HG02588 (cell line): Measurements from ENCODE around the gene PSPC1.

ENCODE experiments used
- ATAC-seq: cut with Tn5 transposase; IDR thresholded peaks from one replicate; pipeline ENCODE4 v1.9.1; 2021; ENCODE audit warnings: mild to moderate bottlenecking, moderate library complexity; ENCODE audit not compliant: unreplicated experiment

PSPC1 gene

GRCh38 chr13:19676168-19676567 lies 106.6 kb downstream of the PSPC1 start:
- ATAC-seq, result no peak

DNA sequence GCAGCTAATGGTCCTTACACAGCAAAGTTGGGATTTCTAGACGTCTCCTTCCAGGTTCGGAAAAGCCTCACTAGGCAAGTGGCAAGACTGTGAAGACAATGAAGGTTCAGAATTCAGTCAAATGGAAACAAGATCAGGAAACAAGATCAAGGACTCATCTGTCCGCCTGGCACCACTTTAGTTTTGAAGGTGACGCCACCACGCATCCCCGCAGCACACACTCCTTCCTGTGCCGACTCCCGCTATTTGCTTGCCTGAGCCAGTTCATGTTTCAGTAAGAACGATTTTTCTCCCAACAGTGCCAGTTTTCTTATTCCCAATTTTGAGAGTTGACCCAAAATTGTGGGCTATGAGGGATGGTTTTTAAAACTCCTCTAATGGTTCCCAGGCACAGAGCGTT lies 107.8 kb downstream of the PSPC1 start:
- no peak for ATAC-seq

DNA sequence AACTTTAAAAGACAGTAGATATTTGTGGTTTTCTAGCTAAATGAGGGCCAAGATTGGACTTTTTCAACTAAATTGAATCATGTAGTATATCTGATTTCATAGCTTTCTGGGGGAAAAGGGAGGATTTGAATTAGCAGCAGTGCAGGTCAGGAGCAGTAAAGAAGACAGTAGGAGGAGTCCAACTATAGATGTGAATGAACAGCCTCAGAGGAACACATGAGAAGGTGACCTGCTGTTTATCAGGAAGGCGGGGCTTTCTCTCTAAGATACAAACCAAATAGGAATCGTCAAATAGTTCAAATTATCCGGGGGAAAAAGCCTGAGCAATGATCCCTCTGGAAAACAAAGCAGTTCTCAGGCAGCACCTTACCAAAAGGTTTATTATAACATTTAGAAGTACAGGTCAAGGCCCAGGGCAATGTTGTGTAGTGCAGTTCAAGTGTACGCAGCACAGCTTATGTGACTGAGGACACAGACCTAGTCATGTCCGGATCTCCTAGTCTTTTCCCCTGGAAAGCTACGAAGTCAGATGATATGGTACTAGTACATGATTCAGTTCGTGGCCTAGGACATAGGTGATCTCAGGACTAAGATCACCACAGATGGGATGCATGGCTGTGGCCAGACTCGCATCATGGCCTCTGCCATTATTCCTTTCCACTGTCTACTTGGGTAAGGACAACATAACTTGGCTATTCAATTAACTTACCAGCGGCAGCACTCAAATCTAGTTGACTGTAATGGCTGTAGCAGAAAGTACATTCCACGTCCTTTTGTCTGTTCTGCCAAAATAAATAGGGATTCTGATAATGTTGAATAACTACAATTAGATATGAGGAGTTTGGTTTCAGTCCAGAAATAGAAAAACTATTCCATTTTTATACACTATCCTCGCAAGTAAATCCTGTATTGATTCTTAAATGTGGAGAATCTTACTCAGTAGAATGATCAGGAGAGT lies 109.0 kb downstream of the PSPC1 start:
- ATAC-seq, result no peak

DNA sequence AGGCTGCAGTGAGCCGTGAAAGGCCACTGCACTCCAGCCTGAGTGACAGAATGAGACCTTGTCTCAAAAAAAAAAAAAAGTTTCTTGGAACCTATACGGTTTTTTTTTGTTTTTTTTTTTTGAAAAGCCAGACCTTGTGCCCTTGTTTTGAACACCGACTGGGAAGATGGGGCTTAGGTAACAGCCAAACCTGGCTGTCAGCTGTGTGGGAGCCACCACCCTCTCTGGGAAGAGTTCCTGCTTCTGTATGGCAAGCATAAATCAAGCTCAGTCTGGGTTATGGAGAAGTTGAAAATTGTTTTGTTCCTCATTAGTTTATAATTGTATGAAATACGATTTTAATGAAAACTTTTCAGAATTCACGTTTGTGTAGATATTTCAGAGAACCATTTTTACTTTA lies 109.8 kb downstream of the PSPC1 start:
- ATAC-seq, result no peak

- no peak for ATAC-seq
Observed at GRCh38 chr13:19670147-19670546, 112.6 kb downstream of the PSPC1 start.

- ATAC-seq, result no peak
Observed at GRCh38 chr13:19668778-19669177, 114.0 kb downstream of the PSPC1 start.

GRCh38 chr13:19665427-19665859 lies 117.3 kb downstream of the PSPC1 start:
- ATAC-seq, result no peak

DNA sequence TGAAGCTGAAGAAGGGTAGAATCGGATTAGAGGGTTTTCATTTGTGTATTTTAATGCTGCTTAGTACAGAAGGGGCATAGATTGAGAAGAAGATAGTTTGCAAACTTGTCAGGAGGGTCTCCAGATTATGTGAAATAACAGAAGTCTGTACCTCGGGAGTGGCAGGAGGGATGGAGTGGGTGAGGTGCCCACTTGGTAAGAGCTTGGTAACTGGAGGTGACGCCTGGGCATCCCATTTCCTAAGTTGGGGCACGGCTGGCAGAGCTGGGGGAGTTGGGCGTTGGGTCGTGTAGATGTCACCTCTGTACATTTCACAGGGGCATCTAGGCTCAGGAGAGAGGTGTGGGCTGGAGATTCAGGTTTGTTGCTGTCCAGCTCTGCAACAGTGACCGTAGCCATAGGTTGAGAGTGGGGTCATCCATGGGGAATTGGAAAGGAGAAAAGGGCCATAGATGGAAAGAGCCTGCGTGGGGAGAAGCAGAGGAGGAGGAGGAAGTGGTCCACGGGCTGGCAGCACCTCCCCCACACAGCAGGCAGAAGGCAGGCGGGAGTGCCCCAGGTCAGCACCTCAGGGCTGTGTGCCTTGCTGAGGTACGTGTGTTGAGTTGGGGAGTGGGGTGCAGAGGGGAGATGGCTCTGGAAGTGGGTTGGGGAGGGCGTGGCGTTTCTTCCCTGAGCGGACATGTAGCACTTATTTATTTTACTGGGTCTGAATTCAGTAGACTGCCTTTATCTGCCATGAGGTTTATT lies 118.1 kb downstream of the PSPC1 start:
- ATAC-seq, result no peak

DNA sequence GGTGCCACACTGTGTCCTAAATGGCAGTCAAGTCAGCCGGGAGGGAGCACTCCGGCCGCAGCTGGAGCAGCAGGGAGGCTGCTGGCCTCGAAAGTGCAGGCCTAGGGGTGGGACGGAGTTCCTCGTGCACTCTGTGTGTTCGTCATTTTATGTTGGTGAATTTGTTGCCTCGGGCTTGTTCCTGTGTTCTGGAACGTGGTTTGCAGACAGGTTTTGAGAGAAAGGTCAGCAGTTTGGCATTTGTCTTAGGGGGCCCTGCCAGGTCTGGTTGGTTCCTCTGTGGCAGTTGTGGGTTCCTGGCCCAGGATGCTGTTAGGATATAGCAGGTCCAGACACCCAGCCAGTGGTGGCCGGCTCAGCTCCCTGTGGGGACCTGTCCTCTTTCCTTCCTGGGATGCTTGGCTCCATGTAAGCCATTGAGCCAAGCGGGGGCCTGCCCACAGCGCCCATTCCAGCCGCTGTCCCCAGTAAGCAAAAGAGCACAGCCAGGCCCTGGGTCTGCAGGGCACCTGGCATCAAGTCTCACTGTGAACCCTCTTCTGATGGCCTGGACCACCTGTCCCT lies 119.2 kb downstream of the PSPC1 start:
- no peak for ATAC-seq

GRCh38 chr13:19661561-19661960 lies 121.2 kb downstream of the PSPC1 start:
- no peak for ATAC-seq

- ATAC-seq, result no peak
Observed at GRCh38 chr13:19661126-19661525, 121.6 kb downstream of the PSPC1 start.

DNA sequence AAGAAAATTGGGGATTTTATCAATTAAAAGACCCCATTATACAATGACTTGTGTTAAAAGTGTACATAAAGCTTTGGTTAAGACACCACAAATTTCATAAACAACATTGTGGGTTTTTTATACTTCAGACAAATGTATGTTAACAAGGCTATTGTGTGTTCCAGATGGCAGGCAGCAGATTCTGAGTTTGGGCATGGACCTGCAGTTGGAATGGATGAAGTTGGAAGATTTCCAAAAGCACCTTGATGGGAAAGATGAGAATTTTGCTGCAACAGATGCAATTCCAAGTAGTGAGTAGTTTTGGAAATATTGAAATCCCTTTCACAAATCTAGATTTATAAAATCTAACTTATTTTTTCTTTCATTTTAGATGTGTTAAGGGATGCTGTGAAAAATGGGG lies 123.9 kb downstream of the PSPC1 start:
- ATAC-seq, result no peak

- no peak for ATAC-seq
Observed at GRCh38 chr13:19657872-19658591, 124.7 kb downstream of the PSPC1 start.
